HL-60 (cell line): ENCODE measurements around the gene ANK3.

ENCODE experiments used
- GABPA ChIP-seq: IDR thresholded peaks from 2 replicates; pipeline ENCODE4 v1.6.1; 2012; ENCODE audit warnings: low read depth
- POLR2AphosphoS5 ChIP-seq: IDR thresholded peaks from 2 replicates; pipeline ENCODE4 v1.6.1; 2012; ENCODE audit warnings: low read depth
- SPI1 ChIP-seq: IDR thresholded peaks from 2 replicates; pipeline ENCODE4 v1.6.1; 2012; ENCODE audit warnings: low read depth, mild to moderate bottlenecking, borderline replicate concordance
- TF ChIP-seq, protein P1 (sequence below): IDR thresholded peaks from one replicate; pipeline ENCODE4 v1.5.1; 2011; ENCODE audit warnings: low read length, control low read depth, inconsistent platforms; ENCODE audit not compliant: insufficient read depth
- TF ChIP-seq, protein P2 (sequence below): IDR thresholded peaks from 2 replicates; pipeline ENCODE4 v1.6.1; 2012; ENCODE audit warnings: low read depth; ENCODE audit not compliant: insufficient replicate concordance

DNA sequence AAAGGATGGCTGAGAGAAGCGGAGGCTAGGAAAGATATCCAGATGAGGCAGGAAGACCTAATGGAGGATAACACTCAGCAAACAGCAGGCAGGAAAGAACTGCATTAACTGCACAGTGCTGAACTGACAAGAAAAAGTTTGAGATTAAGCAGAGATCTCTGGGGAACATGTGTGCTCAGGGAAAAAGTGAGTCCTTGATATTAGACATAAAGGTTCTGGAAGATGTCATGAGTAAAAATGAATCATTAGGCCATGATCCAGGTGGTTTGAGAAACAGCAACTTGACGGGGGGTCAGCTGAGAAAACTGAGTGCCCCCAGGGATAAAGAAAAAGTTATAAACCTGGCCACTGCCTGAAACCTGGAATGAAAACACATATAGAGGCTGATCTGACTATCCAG, 27.3 kb upstream of the ANK3 start:
- TF ChIP-seq, protein P1, sequence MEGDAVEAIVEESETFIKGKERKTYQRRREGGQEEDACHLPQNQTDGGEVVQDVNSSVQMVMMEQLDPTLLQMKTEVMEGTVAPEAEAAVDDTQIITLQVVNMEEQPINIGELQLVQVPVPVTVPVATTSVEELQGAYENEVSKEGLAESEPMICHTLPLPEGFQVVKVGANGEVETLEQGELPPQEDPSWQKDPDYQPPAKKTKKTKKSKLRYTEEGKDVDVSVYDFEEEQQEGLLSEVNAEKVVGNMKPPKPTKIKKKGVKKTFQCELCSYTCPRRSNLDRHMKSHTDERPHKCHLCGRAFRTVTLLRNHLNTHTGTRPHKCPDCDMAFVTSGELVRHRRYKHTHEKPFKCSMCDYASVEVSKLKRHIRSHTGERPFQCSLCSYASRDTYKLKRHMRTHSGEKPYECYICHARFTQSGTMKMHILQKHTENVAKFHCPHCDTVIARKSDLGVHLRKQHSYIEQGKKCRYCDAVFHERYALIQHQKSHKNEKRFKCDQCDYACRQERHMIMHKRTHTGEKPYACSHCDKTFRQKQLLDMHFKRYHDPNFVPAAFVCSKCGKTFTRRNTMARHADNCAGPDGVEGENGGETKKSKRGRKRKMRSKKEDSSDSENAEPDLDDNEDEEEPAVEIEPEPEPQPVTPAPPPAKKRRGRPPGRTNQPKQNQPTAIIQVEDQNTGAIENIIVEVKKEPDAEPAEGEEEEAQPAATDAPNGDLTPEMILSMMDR = no peak
- TF ChIP-seq POLR2AphosphoS5 (no peak), GABPA (no peak), SPI1 (no peak)
- TF ChIP-seq, protein P2, sequence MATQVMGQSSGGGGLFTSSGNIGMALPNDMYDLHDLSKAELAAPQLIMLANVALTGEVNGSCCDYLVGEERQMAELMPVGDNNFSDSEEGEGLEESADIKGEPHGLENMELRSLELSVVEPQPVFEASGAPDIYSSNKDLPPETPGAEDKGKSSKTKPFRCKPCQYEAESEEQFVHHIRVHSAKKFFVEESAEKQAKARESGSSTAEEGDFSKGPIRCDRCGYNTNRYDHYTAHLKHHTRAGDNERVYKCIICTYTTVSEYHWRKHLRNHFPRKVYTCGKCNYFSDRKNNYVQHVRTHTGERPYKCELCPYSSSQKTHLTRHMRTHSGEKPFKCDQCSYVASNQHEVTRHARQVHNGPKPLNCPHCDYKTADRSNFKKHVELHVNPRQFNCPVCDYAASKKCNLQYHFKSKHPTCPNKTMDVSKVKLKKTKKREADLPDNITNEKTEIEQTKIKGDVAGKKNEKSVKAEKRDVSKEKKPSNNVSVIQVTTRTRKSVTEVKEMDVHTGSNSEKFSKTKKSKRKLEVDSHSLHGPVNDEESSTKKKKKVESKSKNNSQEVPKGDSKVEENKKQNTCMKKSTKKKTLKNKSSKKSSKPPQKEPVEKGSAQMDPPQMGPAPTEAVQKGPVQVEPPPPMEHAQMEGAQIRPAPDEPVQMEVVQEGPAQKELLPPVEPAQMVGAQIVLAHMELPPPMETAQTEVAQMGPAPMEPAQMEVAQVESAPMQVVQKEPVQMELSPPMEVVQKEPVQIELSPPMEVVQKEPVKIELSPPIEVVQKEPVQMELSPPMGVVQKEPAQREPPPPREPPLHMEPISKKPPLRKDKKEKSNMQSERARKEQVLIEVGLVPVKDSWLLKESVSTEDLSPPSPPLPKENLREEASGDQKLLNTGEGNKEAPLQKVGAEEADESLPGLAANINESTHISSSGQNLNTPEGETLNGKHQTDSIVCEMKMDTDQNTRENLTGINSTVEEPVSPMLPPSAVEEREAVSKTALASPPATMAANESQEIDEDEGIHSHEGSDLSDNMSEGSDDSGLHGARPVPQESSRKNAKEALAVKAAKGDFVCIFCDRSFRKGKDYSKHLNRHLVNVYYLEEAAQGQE = no peak
